ENCODE data around the gene SLITRK2. TPM values are rescaled to one million over a fixed set of nuclear protein-coding genes. Genes with fewer than 3 reads are reported as not detected.

Gene SLITRK2
- total RNA-seq, 4 donors from 2014 or later = 0.18 to 1.7 (median 0.40) TPM; not detected in 1

GRCh38 chrX:145823132-145823531 is 5.5 kb downstream of the SLITRK2 start:
- Histone ChIP-seq H3K27ac (no peak overlapping the region), H3K9me3 (no peaks in the 10 kb centered on the region), H3K4me1 (no peaks in the 10 kb centered on the region), H3K27me3 (no peaks in the 10 kb centered on the region), H3K4me3 (no peak overlapping the region), H3K36me3 (no peaks in the 10 kb centered on the region)
- TF ChIP-seq POLR2A (IDR thresholded peaks at IDR 0.05) (no peak), CTCF (IDR thresholded peaks at IDR 0.05) (no peak)
- DNase-seq = no peak

GRCh38 chrX:145825896-145826295 is 8.3 kb downstream of the SLITRK2 start:
- Histone ChIP-seq H3K4me1 (no peaks in the 10 kb centered on the region), H3K27me3 (no peaks in the 10 kb centered on the region), H3K36me3 (no peaks in the 10 kb centered on the region), H3K4me3 (no peak overlapping the region), H3K9me3 (no peaks in the 10 kb centered on the region), H3K27ac (no peak overlapping the region)
- peak in 3 of 6 experiments; percentile 4 to 23 (median 14) for TF ChIP-seq CTCF (IDR thresholded peaks at IDR 0.05)
- TF ChIP-seq POLR2A (IDR thresholded peaks at IDR 0.05) = no peak
- no peak for DNase-seq

GRCh38 chrX:145826466-145826865 is 8.8 kb downstream of the SLITRK2 start:
- no peaks in the 10 kb centered on the region for H3K27me3 ChIP-seq
- no peak overlapping the region for H3K4me3 ChIP-seq
- no peak overlapping the region for H3K27ac ChIP-seq
- H3K36me3 ChIP-seq = no peaks in the 10 kb centered on the region
- DNase-seq = no peak
- no peaks in the 10 kb centered on the region for H3K9me3 ChIP-seq
- TF ChIP-seq POLR2A (IDR thresholded peaks at IDR 0.05) (no peak), CTCF (IDR thresholded peaks at IDR 0.05) (no peak)
- no peaks in the 10 kb centered on the region for H3K4me1 ChIP-seq

- no peak for DNase-seq
- H3K4me1 ChIP-seq = no peaks in the 10 kb centered on the region
Measured at GRCh38 chrX:145832796-145833195, 15.2 kb downstream of the SLITRK2 start.

GRCh38 chrX:145840531-145840930 is 22.9 kb downstream of the SLITRK2 start:
- H3K4me1 ChIP-seq = no peaks in the 10 kb centered on the region
- DNase-seq = no peak
- H3K27me3 ChIP-seq = no peaks in the 10 kb centered on the region
- H3K4me3 ChIP-seq = no peak overlapping the region
- TF ChIP-seq POLR2A (IDR thresholded peaks at IDR 0.05) = no peak
- no peak for TF ChIP-seq CTCF (IDR thresholded peaks at IDR 0.05)
- H3K36me3 ChIP-seq = no peaks in the 10 kb centered on the region
- H3K9me3 ChIP-seq = no peaks in the 10 kb centered on the region
- H3K27ac ChIP-seq = no peak overlapping the region

More at GRCh38 chrX:145832796-145833195, 15.2 kb downstream of the SLITRK2 start:
- Histone ChIP-seq H3K27me3 (no peaks in the 10 kb centered on the region), H3K36me3 (no peaks in the 10 kb centered on the region), H3K27ac (no peak overlapping the region), H3K4me3 (no peak overlapping the region), H3K9me3 (no peaks in the 10 kb centered on the region)
- TF ChIP-seq CTCF (IDR thresholded peaks at IDR 0.05) (no peak), POLR2A (IDR thresholded peaks at IDR 0.05) (no peak)

Data from Peyer's patch (tissue), 4 donors.